ENCODE results near the gene ANKRD34A.
A peak's percentile ranks its signal among the peaks of the same experiment; 100 is the strongest.

GRCh38 chr1:145972580-145972979 is 8.2 kb upstream of the ANKRD34A start:
- no peak for TF ChIP-seq CTCF (IDR thresholded peaks at IDR 0.05)
- peak; percentile 33 for TF ChIP-seq POLR2A (IDR thresholded peaks at IDR 0.05)

Measured in right lobe of liver (tissue), 4 donors.